Astrocyte of the cerebellum (primary cell): ENCODE measurements around the gene SLC25A26.

Experiments used
- DNase-seq: peaks from one replicate; pipeline ENCODE4 v3.0.0-alpha.2; 2011; ENCODE audit warnings: low read depth
- H3K4me3 ChIP-seq: 2 replicates; pipeline ENCODE4 v1.5.1; 2011; ENCODE audit warnings: mild to moderate bottlenecking, low read depth, low read length, moderate library complexity
- CTCF ChIP-seq: IDR thresholded peaks from 2 replicates; pipeline ENCODE4 v1.5.1; 2012; ENCODE audit warnings: low read length, low read depth, moderate library complexity, mild to moderate bottlenecking; ENCODE audit errors: missing control alignments
- in situ Hi-C: cut with HindIII; loops from 2 replicates; pipeline ENCODE4 v1.10.0; 2017; ENCODE audit warnings: low sequenced_read_pairs

Gene SLC25A26

GRCh38 chr3:66200147-66200546 is 20.7 kb upstream of the SLC25A26 start:
- H3K4me3 ChIP-seq: no peak overlapping the region
- DNase-seq: no peak
- in situ Hi-C loops: no loop called here
- TF ChIP-seq CTCF: no peak

- no peak for TF ChIP-seq CTCF
- in situ Hi-C loops: no loop called here
- no peak overlapping the region for H3K4me3 ChIP-seq
- no peak for DNase-seq
Measured at GRCh38 chr3:66200786-66201185, 20.0 kb upstream of the SLC25A26 start.

GRCh38 chr3:66203275-66203674 is 17.5 kb upstream of the SLC25A26 start:
- DNase-seq: no peak
- no peak overlapping the region for H3K4me3 ChIP-seq
- in situ Hi-C loops: no loop called here
- TF ChIP-seq CTCF: no peak

DNA sequence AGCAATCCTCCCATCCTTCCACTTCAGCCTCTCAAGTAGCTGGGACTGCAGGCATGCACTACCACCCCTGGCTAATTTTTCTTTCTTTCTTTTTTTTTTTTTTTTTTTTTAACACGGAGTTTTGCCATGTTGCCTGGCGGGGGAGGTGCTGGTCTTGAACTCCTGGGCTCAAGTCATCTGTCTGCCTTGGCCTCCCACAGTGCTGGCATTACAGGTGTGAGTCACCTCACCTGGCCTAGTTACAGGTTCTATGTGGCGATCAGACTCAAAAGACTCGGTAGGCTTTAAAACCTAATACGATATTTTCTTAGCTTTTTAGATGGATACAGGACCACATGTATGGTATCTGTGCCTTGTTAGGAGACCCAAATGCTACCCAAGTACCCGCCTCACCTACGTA is 14.0 kb upstream of the SLC25A26 start:
- TF ChIP-seq CTCF: no peak
- in situ Hi-C loops: no loop called here
- H3K4me3 ChIP-seq: no peak overlapping the region
- no peak for DNase-seq

DNA sequence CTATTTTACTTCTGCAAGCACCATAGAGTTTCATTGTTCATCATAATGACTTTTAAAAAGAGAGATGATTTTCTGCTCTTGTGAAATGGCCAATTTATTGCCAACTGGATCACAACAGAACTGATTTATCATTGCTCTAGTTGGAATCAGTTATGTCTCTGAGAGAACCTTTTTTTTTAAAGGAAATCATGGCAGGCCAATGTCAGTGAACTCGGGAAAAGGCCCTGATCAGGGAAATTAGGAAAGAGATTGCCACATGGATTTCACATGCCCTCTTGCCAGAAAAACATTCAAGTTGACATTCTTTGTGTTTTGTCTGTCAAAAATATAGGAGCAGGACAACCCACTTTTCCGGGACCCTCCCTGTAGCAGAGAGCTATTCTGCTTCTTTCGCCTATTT is 12.6 kb upstream of the SLC25A26 start:
- DNase-seq: no peak
- TF ChIP-seq CTCF: no peak
- in situ Hi-C loops: no loop called here
- H3K4me3 ChIP-seq: no peak overlapping the region

GRCh38 chr3:66210687-66211295 is 10.0 kb upstream of the SLC25A26 start:
- TF ChIP-seq CTCF: no peak
- no peak overlapping the region for H3K4me3 ChIP-seq
- in situ Hi-C loops: no loop called here
- DNase-seq: no peak

DNA sequence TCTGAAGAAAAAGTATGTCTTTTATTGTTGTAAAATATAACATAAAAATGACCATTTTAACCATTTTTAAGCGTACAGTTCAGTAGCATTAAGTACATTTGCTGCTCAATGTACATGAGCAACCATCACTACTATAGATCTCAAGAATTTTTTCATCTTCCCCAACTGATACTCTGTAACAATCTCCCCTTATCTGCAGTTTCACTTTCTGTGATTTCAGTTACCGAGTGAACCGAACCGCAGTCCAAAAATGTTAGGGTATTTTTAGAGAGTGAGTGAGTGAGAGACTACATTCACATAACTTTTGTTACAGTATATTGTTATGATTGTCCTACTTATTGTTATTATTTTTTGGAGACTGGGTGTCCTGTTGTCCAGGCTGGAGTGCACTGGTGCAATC is 9.0 kb upstream of the SLC25A26 start:
- no peak for TF ChIP-seq CTCF
- no peak overlapping the region for H3K4me3 ChIP-seq
- in situ Hi-C loops: no loop called here
- DNase-seq: no peak
